Skeletal muscle tissue (tissue), 4 donors: ENCODE measurements around the gene KRTAP10-5. TPM values are rescaled to one million over a fixed set of nuclear protein-coding genes. Genes with fewer than 3 reads are reported as not detected.

Experiments used
- H3K27ac ChIP-seq: one replicate; pipeline ENCODE4 v1.7.0; 2013; ENCODE audit warnings: mild to moderate bottlenecking, low read depth, low read length, inconsistent platforms
- H3K27me3 ChIP-seq, 3 donors: one replicate each; pipeline ENCODE4 v1.7.0; 2013; ENCODE audit warnings: low read length in 3 of 3; ENCODE audit not compliant: control insufficient read depth in 3 of 3, insufficient read depth in 3 of 3
- H3K36me3 ChIP-seq, 3 donors: one replicate each; pipeline ENCODE4 v1.7.0; 2013; ENCODE audit warnings: low read length in 3 of 3; ENCODE audit not compliant: control insufficient read depth in 3 of 3, insufficient read depth in 3 of 3
- H3K4me1 ChIP-seq, 3 donors: one replicate each; pipeline ENCODE4 v1.7.0; 2013; ENCODE audit warnings: low read length in 3 of 3, mild to moderate bottlenecking in 3 of 3; ENCODE audit not compliant: control insufficient read depth in 3 of 3, insufficient read depth in 3 of 3
- H3K4me3 ChIP-seq, 3 donors: one replicate each; pipeline ENCODE4 v1.7.0; 2013; ENCODE audit warnings: low read length in 3 of 3
- H3K9ac ChIP-seq, 3 donors: one replicate each; pipeline ENCODE4 v1.7.0; 2013; ENCODE audit warnings: low read length in 3 of 3, mild to moderate bottlenecking in 3 of 3, moderate library complexity in 2 of 3, low read depth in 1 of 3
- H3K9me3 ChIP-seq, 3 donors: one replicate each; pipeline ENCODE4 v1.7.0; 2013; ENCODE audit warnings: low read length in 3 of 3; ENCODE audit not compliant: control insufficient read depth in 3 of 3
- total RNA-seq: library from RNA; depleted of rRNA; stranded (reverse); fragments of >200 nt; gene quantifications from one replicate; pipeline ENCODE4 v1.2.3, GENCODE V29; 2014
- donor health status: Osteomylitis.

KRTAP10-5 gene
- total RNA-seq, 1 donor from 2014 or later, result not detected

GRCh38 chr21:44583089-44583799 is 2.8 kb upstream of the KRTAP10-5 start:
- Histone ChIP-seq H3K36me3 (no peaks in the 10 kb centered on the region), H3K4me3 (no peak overlapping the region), H3K27me3 (peaks cover 14 to 46% (median 24%) of the 10 kb centered on the region in 3 donors), H3K27ac (no peak overlapping the region), H3K4me1 (no peaks in the 10 kb centered on the region), H3K9ac (no peak overlapping the region), H3K9me3 (peaks cover 1 to 21% (median 2%) of the 10 kb centered on the region in 3 donors)

- no peaks in the 10 kb centered on the region for H3K36me3 ChIP-seq
- no peak overlapping the region for H3K9ac ChIP-seq
- H3K27me3 ChIP-seq, result peaks cover 14 to 46% (median 27%) of the 10 kb centered on the region in 3 donors
- H3K4me3 ChIP-seq, result no peak overlapping the region
- no peak overlapping the region for H3K27ac ChIP-seq
- peaks cover 1 to 20% (median 6%) of the 10 kb centered on the region in 3 donors for H3K9me3 ChIP-seq
- no peaks in the 10 kb centered on the region for H3K4me1 ChIP-seq
These were observed 1.7 kb upstream of the KRTAP10-5 start for GRCh38 chr21:44582055-44582454.

GRCh38 chr21:44581158-44581557 is 754 bp upstream of the KRTAP10-5 start:
- Histone ChIP-seq H3K4me3 (no peak overlapping the region), H3K27me3 (peaks cover 14 to 42% (median 26%) of the 10 kb centered on the region in 3 donors), H3K4me1 (no peaks in the 10 kb centered on the region), H3K9ac (no peak overlapping the region), H3K9me3 (peaks cover 1 to 15% (median 6%) of the 10 kb centered on the region in 3 donors), H3K27ac (no peak overlapping the region), H3K36me3 (no peaks in the 10 kb centered on the region)

- H3K4me1 ChIP-seq, result no peaks in the 10 kb centered on the region
- no peaks in the 10 kb centered on the region for H3K36me3 ChIP-seq
- H3K4me3 ChIP-seq, result no peak overlapping the region
- no peak overlapping the region for H3K27ac ChIP-seq
- peaks cover 1 to 8% (median 6%) of the 10 kb centered on the region in 3 donors for H3K9me3 ChIP-seq
- H3K9ac ChIP-seq, result no peak overlapping the region
- H3K27me3 ChIP-seq, result peaks cover 10 to 36% (median 29%) of the 10 kb centered on the region in 3 donors
These were observed 615 bp downstream of the KRTAP10-5 start for GRCh38 chr21:44579833-44580144.

- no peak overlapping the region for H3K4me3 ChIP-seq
- peaks cover 10 to 39% (median 34%) of the 10 kb centered on the region in 3 donors for H3K27me3 ChIP-seq
- peaks cover 1 to 8% (median 6%) of the 10 kb centered on the region in 3 donors for H3K9me3 ChIP-seq
- H3K36me3 ChIP-seq, result no peaks in the 10 kb centered on the region
- H3K27ac ChIP-seq, result no peak overlapping the region
- no peak overlapping the region for H3K9ac ChIP-seq
- no peaks in the 10 kb centered on the region for H3K4me1 ChIP-seq
These were observed 1.2 kb downstream of the KRTAP10-5 start for GRCh38 chr21:44579056-44579832.

- Histone ChIP-seq H3K36me3 (no peaks in the 10 kb centered on the region), H3K4me3 (no peak overlapping the region), H3K27me3 (peaks cover 10 to 35% (median 30%) of the 10 kb centered on the region in 3 donors), H3K27ac (no peak overlapping the region), H3K9ac (no peak overlapping the region), H3K9me3 (peaks cover 1 to 8% (median 6%) of the 10 kb centered on the region in 3 donors), H3K4me1 (no peaks in the 10 kb centered on the region)
These were observed 1.9 kb downstream of the KRTAP10-5 start for GRCh38 chr21:44578371-44579055.

GRCh38 chr21:44576025-44576420 is 4.4 kb downstream of the KRTAP10-5 start:
- Histone ChIP-seq H3K4me3 (no peak overlapping the region), H3K27me3 (peaks cover 8 to 52% (median 42%) of the 10 kb centered on the region in 3 donors), H3K9ac (no peak overlapping the region), H3K9me3 (peaks cover 0 to 8% (median 2%) of the 10 kb centered on the region in 3 donors), H3K27ac (no peak overlapping the region), H3K36me3 (no peaks in the 10 kb centered on the region), H3K4me1 (no peaks in the 10 kb centered on the region)

- peaks cover 9 to 54% (median 42%) of the 10 kb centered on the region in 3 donors for H3K27me3 ChIP-seq
- no peak overlapping the region for H3K27ac ChIP-seq
- no peak overlapping the region for H3K9ac ChIP-seq
- no peaks in the 10 kb centered on the region for H3K4me1 ChIP-seq
- H3K9me3 ChIP-seq, result peaks cover 0 to 7% (median 0%) of the 10 kb centered on the region in 3 donors
- no peaks in the 10 kb centered on the region for H3K36me3 ChIP-seq
- H3K4me3 ChIP-seq, result no peak overlapping the region
These were observed 4.9 kb downstream of the KRTAP10-5 start for GRCh38 chr21:44575307-44576024.

GRCh38 chr21:44574457-44575306 is 5.7 kb downstream of the KRTAP10-5 start:
- Histone ChIP-seq H3K4me1 (no peaks in the 10 kb centered on the region), H3K9ac (no peak overlapping the region), H3K9me3 (peaks cover 0 to 7% (median 0%) of the 10 kb centered on the region in 3 donors), H3K27me3 (peaks cover 15 to 57% (median 48%) of the 10 kb centered on the region in 3 donors), H3K36me3 (no peaks in the 10 kb centered on the region), H3K4me3 (no peak overlapping the region), H3K27ac (no peak overlapping the region)
